Measurements from ENCODE around the gene TSHZ2.
A peak's percentile ranks its signal among the peaks of the same experiment; 100 is the strongest.
"Not testable (repeated sequence)": the region's sequence is repeated elsewhere in the genome, so short reads cannot be mapped to it uniquely, and the experiment has no call there.

The TSHZ2 gene

GRCh38 chr20:53402233-53403005 lies 430.3 kb downstream of the TSHZ2 start:
- DNase-seq, result no peak

GRCh38 chr20:53403029-53403428 lies 430.9 kb downstream of the TSHZ2 start:
- DNase-seq, result no peak

GRCh38 chr20:53405139-53405538 lies 433.0 kb downstream of the TSHZ2 start:
- DNase-seq, result no peak

GRCh38 chr20:53406580-53406979 lies 434.4 kb downstream of the TSHZ2 start:
- no peak for DNase-seq

- no peak for DNase-seq
Measured at GRCh38 chr20:53408691-53409446, 436.7 kb downstream of the TSHZ2 start.

DNA sequence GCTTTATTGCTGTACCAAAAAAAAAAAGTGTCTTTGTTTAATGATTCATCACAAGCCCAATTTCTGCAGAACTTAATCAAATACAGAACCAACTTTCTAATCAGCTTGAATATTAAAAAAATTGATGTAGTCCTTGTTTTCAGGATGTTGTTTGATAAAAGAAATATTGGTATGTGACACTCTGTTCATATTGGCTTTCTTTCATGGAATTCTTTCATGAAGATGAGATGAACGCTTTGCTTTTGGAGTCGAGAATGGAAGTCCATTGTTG lies 437.2 kb downstream of the TSHZ2 start:
- no peak for DNase-seq

- no peak for DNase-seq
Measured at GRCh38 chr20:53411129-53411528, 439.0 kb downstream of the TSHZ2 start.

- DNase-seq, result no peak
Measured at GRCh38 chr20:53411891-53412290, 439.7 kb downstream of the TSHZ2 start.

DNA sequence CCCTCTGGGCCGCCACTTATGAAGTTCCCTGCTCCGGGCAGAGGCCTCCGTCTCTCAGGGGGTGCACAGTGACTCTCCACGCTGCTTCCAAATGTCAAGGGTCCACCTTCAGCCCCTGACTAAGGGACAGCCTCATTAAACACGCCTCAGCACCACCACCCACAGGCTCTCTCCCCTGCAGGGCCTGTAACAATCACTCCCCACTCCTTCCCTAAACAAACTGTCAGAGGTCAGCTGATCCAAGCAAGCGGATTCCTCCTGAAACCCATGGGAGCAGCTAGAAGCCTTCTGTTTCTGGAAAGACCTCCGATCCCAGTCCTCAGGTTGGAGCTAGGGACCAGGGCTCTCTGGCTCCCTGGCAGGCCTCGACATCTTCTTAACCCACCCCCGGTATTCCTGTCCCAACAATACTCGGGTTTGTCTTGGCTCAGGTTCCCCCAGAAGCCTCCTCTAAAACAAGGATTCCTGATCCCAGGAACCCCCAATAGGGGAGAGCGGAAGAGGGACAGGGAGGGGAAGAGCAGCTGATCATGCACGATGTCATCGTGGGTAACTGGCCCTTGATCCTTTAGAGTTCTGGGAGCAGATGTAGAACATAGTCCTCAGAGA lies 440.5 kb downstream of the TSHZ2 start:
- no peak for DNase-seq

- peak; percentile 8 for DNase-seq
Measured at GRCh38 chr20:53413186-53413631, 441.1 kb downstream of the TSHZ2 start.

GRCh38 chr20:53413845-53414244 lies 441.7 kb downstream of the TSHZ2 start:
- DNase-seq, result not testable (repeated sequence)

DNA sequence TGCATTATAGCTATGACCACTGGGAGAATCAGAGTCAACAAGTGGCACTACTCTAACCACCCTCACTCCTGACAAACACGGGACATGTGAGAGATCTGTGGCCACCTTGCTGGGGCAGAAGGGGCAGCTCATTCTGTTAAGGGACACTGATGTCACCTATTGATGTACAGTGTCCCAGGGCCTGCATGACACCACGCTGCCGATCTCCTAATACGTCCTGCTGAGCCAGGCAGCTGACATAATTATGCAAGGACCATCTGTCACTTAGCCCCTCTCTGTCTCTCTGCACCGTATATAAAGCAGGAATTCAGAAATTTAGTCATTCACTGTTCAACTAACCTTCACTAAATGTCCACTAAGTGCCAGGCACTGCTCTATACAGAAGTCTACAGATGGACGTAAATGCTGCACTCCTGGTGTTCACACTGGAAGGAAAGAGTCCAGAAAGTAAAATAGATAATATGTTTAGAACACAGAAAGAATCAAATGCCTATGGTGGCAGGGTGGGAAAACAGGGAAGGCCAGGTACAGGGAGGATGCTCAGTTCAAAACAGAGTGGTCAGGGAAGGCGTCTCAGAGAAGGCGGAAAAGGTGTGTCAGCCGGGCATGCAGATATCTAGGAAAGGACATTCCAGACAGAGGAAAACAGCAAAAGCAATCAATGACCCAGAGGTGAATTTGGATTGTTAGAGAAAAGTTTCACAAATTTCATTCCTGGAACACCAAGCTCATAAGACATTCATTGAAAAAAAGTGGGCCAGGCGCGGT lies 447.7 kb downstream of the TSHZ2 start:
- DNase-seq, result no peak

DNA sequence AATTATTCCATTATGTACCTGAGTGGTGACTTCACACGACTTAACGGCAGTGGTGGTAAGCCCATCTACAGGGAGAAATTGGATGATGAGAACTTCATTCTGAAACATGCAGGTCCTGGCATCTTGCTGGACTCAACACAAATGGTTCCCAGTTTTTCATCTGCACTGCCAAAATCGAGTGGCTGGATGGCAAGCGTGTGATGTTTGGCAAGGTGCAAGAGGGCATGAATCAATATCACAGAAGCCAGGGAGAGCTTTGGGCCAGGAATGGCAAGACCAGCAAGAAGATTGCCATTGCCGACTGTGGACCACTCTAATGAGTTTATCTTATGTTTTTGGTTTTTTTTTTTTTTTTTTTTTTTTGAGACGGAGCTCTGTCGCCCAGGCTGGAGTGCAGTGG lies 449.2 kb downstream of the TSHZ2 start:
- DNase-seq, result no peak

GRCh38 chr20:53422039-53422438 lies 449.9 kb downstream of the TSHZ2 start:
- DNase-seq, result no peak

- DNase-seq, result no peak
Measured at GRCh38 chr20:53423587-53424146, 451.5 kb downstream of the TSHZ2 start.

DNA sequence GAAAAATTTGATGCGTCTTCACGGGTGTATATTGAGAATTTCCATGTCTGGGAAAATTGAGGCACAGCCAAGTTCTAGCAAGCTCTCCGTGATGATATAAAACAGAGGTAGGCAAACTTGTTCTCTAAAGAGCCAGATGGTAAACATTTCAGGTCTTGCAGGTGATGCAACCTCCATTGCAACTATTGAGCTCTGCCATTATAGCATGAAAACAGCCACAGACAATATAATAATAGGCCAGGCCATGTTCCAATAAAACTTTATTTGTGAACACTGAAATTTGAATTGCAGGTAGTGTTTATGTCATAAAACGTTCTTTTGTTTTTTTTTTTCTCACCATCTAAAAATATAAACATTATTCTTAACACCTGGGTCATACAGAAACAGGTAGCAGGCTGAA lies 453.3 kb downstream of the TSHZ2 start:
- no peak for DNase-seq

DNA sequence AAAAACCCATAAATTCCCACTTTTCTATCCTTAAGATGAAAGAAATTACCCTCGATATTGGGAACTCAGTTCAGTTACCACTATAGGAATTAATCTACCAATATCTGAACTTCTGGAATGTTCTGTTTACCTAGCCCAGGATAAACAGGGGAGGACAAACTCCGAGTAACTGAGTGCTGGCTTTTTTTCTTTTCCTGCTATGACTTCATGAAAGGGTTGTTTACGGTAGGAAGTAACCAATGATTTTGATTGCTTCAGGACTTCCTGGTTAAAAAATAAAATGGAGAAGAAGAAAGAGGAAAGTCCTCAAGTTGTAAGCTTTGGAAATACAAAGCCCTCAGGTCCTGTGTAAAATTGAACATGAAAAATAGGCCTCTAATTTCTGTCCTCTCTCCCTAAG lies 453.8 kb downstream of the TSHZ2 start:
- no peak for DNase-seq

- DNase-seq, result no peak
Measured at GRCh38 chr20:53426766-53427312, 454.7 kb downstream of the TSHZ2 start.

- no peak for DNase-seq
Measured at GRCh38 chr20:53427951-53428350, 455.8 kb downstream of the TSHZ2 start.

- no peak for DNase-seq
Measured at GRCh38 chr20:53428588-53428987, 456.4 kb downstream of the TSHZ2 start.

GRCh38 chr20:53428996-53429395 lies 456.8 kb downstream of the TSHZ2 start:
- no peak for DNase-seq

DNA sequence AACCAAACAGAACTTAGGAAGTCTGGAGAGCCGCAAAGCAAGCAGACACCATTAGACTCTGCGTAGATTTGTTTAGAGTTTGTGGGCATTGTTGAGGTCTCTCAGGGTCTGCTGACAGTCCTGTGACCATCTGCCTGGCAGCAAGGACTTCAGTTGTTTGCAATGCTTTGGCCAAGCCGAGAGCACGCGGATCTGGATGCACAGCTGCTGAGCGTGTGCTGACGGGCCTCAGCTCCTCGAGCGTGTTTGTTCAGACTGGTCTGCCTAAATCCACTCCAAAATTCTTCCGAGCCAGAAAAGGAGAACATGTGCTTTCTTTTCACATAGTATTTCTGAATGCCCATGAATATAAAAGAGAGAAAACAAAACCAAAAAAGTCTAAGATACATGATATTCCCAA lies 462.5 kb downstream of the TSHZ2 start:
- no peak for DNase-seq

- not testable (repeated sequence) for DNase-seq
Measured at GRCh38 chr20:53436927-53437326, 464.8 kb downstream of the TSHZ2 start.

All from DMS79 (cell line).